Astrocyte of the spinal cord (primary cell): ENCODE data around the gene MCAT.

Experiments
- DNase-seq: peaks from one replicate; pipeline ENCODE4 v3.0.0; 2011; ENCODE audit warnings: low read depth, low spot score
- H3K4me3 ChIP-seq: 2 replicates; pipeline ENCODE4 v1.5.1; 2011; ENCODE audit warnings: low read depth, mild to moderate bottlenecking, low read length, moderate library complexity
- in situ Hi-C: cut with HindIII; loops from 2 replicates; pipeline ENCODE4 v1.10.0; 2017; ENCODE audit warnings: low sequenced_read_pairs
- TF ChIP-seq, protein P1 (sequence below): IDR thresholded peaks from 2 replicates; pipeline ENCODE4 v1.5.1; 2012; ENCODE audit warnings: low read depth, mild to moderate bottlenecking, low read length, inconsistent platforms

MCAT gene

DNA sequence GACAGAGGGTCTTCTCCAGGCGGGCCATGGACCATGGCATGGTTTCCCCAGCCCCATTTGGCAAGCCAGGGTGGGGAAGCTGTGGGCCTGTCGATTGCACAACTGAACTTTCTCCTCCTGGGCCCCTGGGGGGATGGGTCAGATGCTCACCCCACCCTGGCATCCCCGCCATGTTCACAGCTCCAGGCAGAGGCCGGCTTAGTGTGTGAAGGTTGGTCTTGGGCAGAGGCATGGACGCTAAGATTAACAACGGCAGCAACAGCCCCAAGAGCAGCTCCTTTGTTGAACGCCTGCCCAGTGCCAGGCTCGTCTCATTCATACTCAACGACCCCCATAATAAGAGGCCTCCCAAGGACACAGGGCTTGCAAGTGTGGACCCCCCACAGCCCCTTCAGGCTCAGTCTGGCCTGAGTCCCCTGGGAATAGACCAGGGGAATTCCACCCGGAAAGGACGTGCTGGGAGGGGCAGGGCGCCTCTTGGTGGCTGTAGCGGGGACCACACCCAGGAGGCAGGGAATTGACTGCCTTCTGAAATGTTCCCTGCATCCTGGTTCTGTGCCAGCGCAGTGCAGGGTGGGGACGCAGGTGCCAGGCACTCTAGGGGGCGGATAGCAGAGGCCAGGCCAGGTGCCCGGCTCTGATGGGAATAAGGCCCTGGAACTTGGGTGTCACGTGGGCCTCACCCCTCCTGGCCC, 16.4 kb upstream of the MCAT start:
- in situ Hi-C loops = no loop called here
- no peak for DNase-seq
- TF ChIP-seq, protein P1, sequence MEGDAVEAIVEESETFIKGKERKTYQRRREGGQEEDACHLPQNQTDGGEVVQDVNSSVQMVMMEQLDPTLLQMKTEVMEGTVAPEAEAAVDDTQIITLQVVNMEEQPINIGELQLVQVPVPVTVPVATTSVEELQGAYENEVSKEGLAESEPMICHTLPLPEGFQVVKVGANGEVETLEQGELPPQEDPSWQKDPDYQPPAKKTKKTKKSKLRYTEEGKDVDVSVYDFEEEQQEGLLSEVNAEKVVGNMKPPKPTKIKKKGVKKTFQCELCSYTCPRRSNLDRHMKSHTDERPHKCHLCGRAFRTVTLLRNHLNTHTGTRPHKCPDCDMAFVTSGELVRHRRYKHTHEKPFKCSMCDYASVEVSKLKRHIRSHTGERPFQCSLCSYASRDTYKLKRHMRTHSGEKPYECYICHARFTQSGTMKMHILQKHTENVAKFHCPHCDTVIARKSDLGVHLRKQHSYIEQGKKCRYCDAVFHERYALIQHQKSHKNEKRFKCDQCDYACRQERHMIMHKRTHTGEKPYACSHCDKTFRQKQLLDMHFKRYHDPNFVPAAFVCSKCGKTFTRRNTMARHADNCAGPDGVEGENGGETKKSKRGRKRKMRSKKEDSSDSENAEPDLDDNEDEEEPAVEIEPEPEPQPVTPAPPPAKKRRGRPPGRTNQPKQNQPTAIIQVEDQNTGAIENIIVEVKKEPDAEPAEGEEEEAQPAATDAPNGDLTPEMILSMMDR = peak; percentile 37
- no peak overlapping the region for H3K4me3 ChIP-seq

- in situ Hi-C loops = no loop called here
- H3K4me3 ChIP-seq = no peak overlapping the region
- no peak for DNase-seq
- TF ChIP-seq, protein P1 = no peak
Observed at GRCh38 chr22:43158778-43159483, 15.7 kb upstream of the MCAT start.

- in situ Hi-C loops = no loop called here
- TF ChIP-seq, protein P1 = no peak
- DNase-seq = no peak
- H3K4me3 ChIP-seq = no peak overlapping the region
Observed at GRCh38 chr22:43157874-43158546, 14.8 kb upstream of the MCAT start.

- no peak overlapping the region for H3K4me3 ChIP-seq
- no peak for DNase-seq
- TF ChIP-seq, protein P1 = no peak
- in situ Hi-C loops = no loop called here
Observed at GRCh38 chr22:43156413-43156812, 13.2 kb upstream of the MCAT start.

- DNase-seq = no peak
- TF ChIP-seq, protein P1 = no peak
- in situ Hi-C loops = no loop called here
- no peak overlapping the region for H3K4me3 ChIP-seq
Observed at GRCh38 chr22:43155789-43156188, 12.6 kb upstream of the MCAT start.

- DNase-seq = no peak
- in situ Hi-C loops = no loop called here
- H3K4me3 ChIP-seq = no peak overlapping the region
- TF ChIP-seq, protein P1 = no peak
Observed at GRCh38 chr22:43154887-43155536, 11.8 kb upstream of the MCAT start.
